Spleen (tissue), 7 donors: ENCODE results near the gene GOLIM4.

Experiments
- POLR2A ChIP-seq, 3 donors: fragments of 450-650 bp; IDR thresholded peaks; one replicate each; pipeline ENCODE4 v1.5.1; 2017; ENCODE audit warnings: antibody characterized with exemption in 3 of 3, mild to moderate bottlenecking in 1 of 3
- POLR2AphosphoS5 ChIP-seq, 3 donors: sonication (generic); formaldehyde crosslinking; IDR thresholded peaks; one replicate each; pipeline ENCODE4 v1.5.1; 2017; ENCODE audit warnings: antibody characterized with exemption in 3 of 3
- TF ChIP-seq, protein P1 (sequence below), 11 experiments: fragments of 200-600 bp in 7 of 11; fragments of 450-650 bp in 4 of 11; sonication (generic) in 4 of 11; IDR thresholded peaks in 8 of 11; conservative IDR thresholded peaks in 3 of 11; 1 replicate in 7 of 11; 2 replicates in 4 of 11; pipeline versions ENCODE4 v1.4.0 to v1.8.0; 2016 to 2021; ENCODE audit warnings: antibody characterized with exemption in 11 of 11, inconsistent platforms in 4 of 11, mild to moderate bottlenecking in 1 of 11
- donor health status: DM: no; HTN: no; CAD: no; lungs with moderate emphysema.
- donor health status: DM: no; HTN: no; CAD: no.
- donor health status: DM: no; HTN: no; CAD: no.

DNA sequence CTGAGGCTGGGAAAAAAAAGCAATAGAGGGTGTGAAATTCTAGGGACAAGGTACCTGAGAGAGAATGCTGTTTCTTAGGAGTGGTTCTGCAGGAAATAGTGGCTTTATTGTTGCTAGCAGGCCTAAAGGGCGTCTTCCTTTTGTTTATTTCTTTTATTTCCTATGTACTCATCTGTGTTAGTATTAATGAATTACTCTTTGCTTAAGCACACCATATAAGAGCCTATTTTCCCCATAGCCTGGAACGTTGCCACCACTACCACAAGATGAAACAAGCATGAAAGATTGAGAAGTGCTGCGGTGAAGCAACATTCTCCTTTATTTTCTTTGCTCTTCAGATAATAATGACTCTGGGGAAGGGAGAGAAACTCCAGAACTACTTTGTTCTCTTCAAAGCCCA, 21.3 kb upstream of the GOLIM4 start:
- TF ChIP-seq, protein P1, sequence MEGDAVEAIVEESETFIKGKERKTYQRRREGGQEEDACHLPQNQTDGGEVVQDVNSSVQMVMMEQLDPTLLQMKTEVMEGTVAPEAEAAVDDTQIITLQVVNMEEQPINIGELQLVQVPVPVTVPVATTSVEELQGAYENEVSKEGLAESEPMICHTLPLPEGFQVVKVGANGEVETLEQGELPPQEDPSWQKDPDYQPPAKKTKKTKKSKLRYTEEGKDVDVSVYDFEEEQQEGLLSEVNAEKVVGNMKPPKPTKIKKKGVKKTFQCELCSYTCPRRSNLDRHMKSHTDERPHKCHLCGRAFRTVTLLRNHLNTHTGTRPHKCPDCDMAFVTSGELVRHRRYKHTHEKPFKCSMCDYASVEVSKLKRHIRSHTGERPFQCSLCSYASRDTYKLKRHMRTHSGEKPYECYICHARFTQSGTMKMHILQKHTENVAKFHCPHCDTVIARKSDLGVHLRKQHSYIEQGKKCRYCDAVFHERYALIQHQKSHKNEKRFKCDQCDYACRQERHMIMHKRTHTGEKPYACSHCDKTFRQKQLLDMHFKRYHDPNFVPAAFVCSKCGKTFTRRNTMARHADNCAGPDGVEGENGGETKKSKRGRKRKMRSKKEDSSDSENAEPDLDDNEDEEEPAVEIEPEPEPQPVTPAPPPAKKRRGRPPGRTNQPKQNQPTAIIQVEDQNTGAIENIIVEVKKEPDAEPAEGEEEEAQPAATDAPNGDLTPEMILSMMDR (IDR thresholded peaks at IDR 0.05 in 8 of 11, conservative IDR thresholded peaks at IDR 0.05 in 3 of 11): no peak
- TF ChIP-seq POLR2AphosphoS5 (IDR thresholded peaks at IDR 0.05) (no peak), POLR2A (IDR thresholded peaks at IDR 0.05) (no peak)
